ENCODE data around the gene BRAF. TPM values are rescaled to one million over a fixed set of nuclear protein-coding genes. Genes with fewer than 3 reads are reported as not detected.

The BRAF gene
- total RNA-seq, 4 donors from 2014 or later, result 20.9 to 51.8 (median 34.8) TPM

GRCh38 chr7:140738280-140738679, 186.4 kb downstream of the BRAF start:
- Histone ChIP-seq H3K4me3 (no peak overlapping the region), H3K36me3 (peaks cover 0 to 26% (median 9%) of the 10 kb centered on the region in 4 donors), H3K27me3 (no peaks in the 10 kb centered on the region), H3K4me1 (no peaks in the 10 kb centered on the region), H3K27ac (no peak overlapping the region), H3K9me3 (no peaks in the 10 kb centered on the region)
- no peak for DNase-seq
- in situ Hi-C loops (cut with MboI; ENCODE audit: low pct_ligation_motif_present in 1 of 4, low pct_unique_long_range_greater_than_20kb in 1 of 4, low sequenced_read_pairs in 3 of 4) (no loop called here), intact Hi-C loops (cut with DNase I; ENCODE audit: low total_unique reads) (no loop called here)
- TF ChIP-seq EP300 (IDR thresholded peaks at IDR 0.05; ENCODE audit: low read depth) (no peak), CTCF (IDR thresholded peaks at IDR 0.05) (no peak), POLR2A (IDR thresholded peaks at IDR 0.05) (no peak), POLR2AphosphoS5 (IDR thresholded peaks at IDR 0.05) (no peak)

- Histone ChIP-seq H3K36me3 (peaks cover 0 to 22% (median 8%) of the 10 kb centered on the region in 4 donors), H3K27me3 (no peaks in the 10 kb centered on the region), H3K9me3 (no peaks in the 10 kb centered on the region), H3K4me1 (no peaks in the 10 kb centered on the region), H3K4me3 (no peak overlapping the region), H3K27ac (no peak overlapping the region)
- WGBS, 2 donors (ENCODE audit: low coverage in 1 of 2), result 100% methylated on average over 1 to 2 of the region's 2 CpGs
- TF ChIP-seq POLR2AphosphoS5 (IDR thresholded peaks at IDR 0.05) (no peak), CTCF (IDR thresholded peaks at IDR 0.05) (no peak), EP300 (IDR thresholded peaks at IDR 0.05; ENCODE audit: low read depth) (no peak), POLR2A (IDR thresholded peaks at IDR 0.05) (no peak)
- DNase-seq, result no peak
- intact Hi-C loops (cut with DNase I; ENCODE audit: low total_unique reads), result no loop called here
- in situ Hi-C loops (cut with MboI; ENCODE audit: low pct_ligation_motif_present in 1 of 4, low pct_unique_long_range_greater_than_20kb in 1 of 4, low sequenced_read_pairs in 3 of 4), result no loop called here
Observed at GRCh38 chr7:140734729-140735128, 190.0 kb downstream of the BRAF start.

- TF ChIP-seq EP300 (IDR thresholded peaks at IDR 0.05; ENCODE audit: low read depth) (no peak), POLR2A (IDR thresholded peaks at IDR 0.05) (no peak), CTCF (IDR thresholded peaks at IDR 0.05) (no peak), POLR2AphosphoS5 (IDR thresholded peaks at IDR 0.05) (no peak)
- Histone ChIP-seq H3K9me3 (no peaks in the 10 kb centered on the region), H3K27ac (no peak overlapping the region), H3K36me3 (peaks cover 0 to 22% (median 5%) of the 10 kb centered on the region in 4 donors), H3K4me1 (no peaks in the 10 kb centered on the region), H3K4me3 (no peak overlapping the region), H3K27me3 (no peaks in the 10 kb centered on the region)
- WGBS, 2 donors (ENCODE audit: low coverage in 1 of 2), result 70 to 77% methylated on average over 2 of the region's 2 CpGs
- intact Hi-C loops (cut with DNase I; ENCODE audit: low total_unique reads) (no loop called here), in situ Hi-C loops (cut with MboI; ENCODE audit: low pct_ligation_motif_present in 1 of 4, low pct_unique_long_range_greater_than_20kb in 1 of 4, low sequenced_read_pairs in 3 of 4) (no loop called here)
- DNase-seq, result no peak
Observed at GRCh38 chr7:140734096-140734495, 190.6 kb downstream of the BRAF start.

GRCh38 chr7:140732416-140732815, 192.3 kb downstream of the BRAF start:
- 80 to 89% methylated on average over 2 of the region's 2 CpGs for WGBS, 2 donors (ENCODE audit: low coverage in 1 of 2)

More at GRCh38 chr7:140732416-140732815, 192.3 kb downstream of the BRAF start:
- no peaks in the 10 kb centered on the region for H3K27me3 ChIP-seq
- DNase-seq, result no peak
- H3K36me3 ChIP-seq, result peaks cover 0 to 8% (median 0%) of the 10 kb centered on the region in 4 donors
- no peak for TF ChIP-seq POLR2AphosphoS5 (IDR thresholded peaks at IDR 0.05)
- TF ChIP-seq CTCF (IDR thresholded peaks at IDR 0.05), result no peak
- no peak for TF ChIP-seq POLR2A (IDR thresholded peaks at IDR 0.05)
- no peak for TF ChIP-seq EP300 (IDR thresholded peaks at IDR 0.05; ENCODE audit: low read depth)
- H3K4me1 ChIP-seq, result no peaks in the 10 kb centered on the region
- H3K9me3 ChIP-seq, result no peaks in the 10 kb centered on the region
- in situ Hi-C loops (cut with MboI; ENCODE audit: low pct_ligation_motif_present in 1 of 4, low pct_unique_long_range_greater_than_20kb in 1 of 4, low sequenced_read_pairs in 3 of 4) (no loop called here), intact Hi-C loops (cut with DNase I; ENCODE audit: low total_unique reads) (no loop called here)
- no peak overlapping the region for H3K27ac ChIP-seq
- no peak overlapping the region for H3K4me3 ChIP-seq

Measured in transverse colon (tissue), 4 donors.